Thymus (tissue), 11 donors: ENCODE measurements around the gene GATB. TPM values are rescaled to one million over a fixed set of nuclear protein-coding genes. Genes with fewer than 3 reads are reported as not detected.

Experiments used
- DNase-seq, 9 donors: peaks; one replicate each; pipeline ENCODE4 v3.0.0-alpha.2; 2013; ENCODE audit warnings: low spot score in 9 of 9, low read depth in 6 of 9, missing footprints in 1 of 9
- H3K27ac ChIP-seq, 2 donors: one replicate each; pipeline ENCODE4 v1.5.1; 2013; ENCODE audit warnings: control low read depth in 1 of 2, low read depth in 1 of 2, low read length in 1 of 2, mild to moderate bottlenecking in 1 of 2, moderate library complexity in 1 of 2
- H3K27me3 ChIP-seq, 2 donors: one replicate each; pipeline ENCODE4 v1.5.1; 2013; ENCODE audit warnings: low read length in 1 of 2; ENCODE audit not compliant: control insufficient read depth in 2 of 2, insufficient read depth in 1 of 2
- H3K36me3 ChIP-seq, 2 donors: one replicate each; pipeline ENCODE4 v1.5.1; 2013; ENCODE audit warnings: low read length in 1 of 2, mild to moderate bottlenecking in 1 of 2, moderate library complexity in 1 of 2; ENCODE audit not compliant: control insufficient read depth in 2 of 2, insufficient read depth in 2 of 2
- H3K4me1 ChIP-seq, 2 donors: one replicate each; pipeline ENCODE4 v1.5.1; 2013; ENCODE audit warnings: low read length in 2 of 2; ENCODE audit not compliant: control insufficient read depth in 2 of 2, insufficient read depth in 2 of 2
- H3K4me3 ChIP-seq, 2 donors: one replicate each; pipeline ENCODE4 v1.5.1; 2013; ENCODE audit warnings: low read length in 2 of 2, control low read depth in 1 of 2, mild to moderate bottlenecking in 1 of 2
- H3K9me3 ChIP-seq, 2 donors: one replicate each; pipeline ENCODE4 v1.5.1; 2013; ENCODE audit warnings: low read length in 1 of 2, mild to moderate bottlenecking in 1 of 2; ENCODE audit not compliant: control insufficient read depth in 2 of 2, insufficient read depth in 1 of 2
- WGBS: extraction: QIAGEN DNeasy Blood & Tissue Kit; methylation state at CpG from one replicate; pipeline ENCODE4 v1.1.7; 2013; 5-methylcytosine and 5-hydroxymethylcytosine counted together
- polyA plus RNA-seq: library from polyadenylated mRNA; stranded (reverse); fragments of 200-250 nt; gene quantifications from one replicate; pipeline ENCODE4 v1.2.3, GENCODE V29; 2013
- total RNA-seq: library from RNA; stranded (reverse); fragments of 120-200 nt; gene quantifications from one replicate; pipeline ENCODE4 v1.2.4, GENCODE V29; 2013
- donor health status: healthy.

Gene GATB
- total and polyA plus RNA-seq, 2 donors = 14.5 to 17.6 TPM

DNA sequence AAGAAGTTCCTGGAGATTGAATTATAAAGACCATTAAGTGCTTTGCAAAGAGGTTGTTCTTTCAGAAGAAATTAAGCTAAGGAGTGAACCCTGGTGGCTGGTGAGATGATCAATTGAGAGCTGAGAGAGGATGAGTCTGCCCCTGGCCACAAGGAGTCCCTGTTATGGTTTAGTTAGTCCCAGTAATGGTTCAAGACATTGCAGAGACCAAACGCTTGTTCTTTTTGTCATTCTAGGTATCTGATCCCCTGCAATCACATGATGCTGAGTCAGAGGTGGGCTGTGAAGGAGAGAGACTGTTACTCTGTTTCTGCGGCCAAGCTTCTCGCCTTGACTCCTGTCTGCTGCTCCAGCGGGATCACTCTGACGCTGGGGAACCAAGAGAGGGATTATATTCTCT lies 114.5 kb downstream of the GATB start:
- Histone ChIP-seq H3K4me1 (no peaks in the 10 kb centered on the region), H3K27ac (no peak overlapping the region), H3K9me3 (no peaks in the 10 kb centered on the region), H3K4me3 (no peak overlapping the region), H3K36me3 (no peaks in the 10 kb centered on the region), H3K27me3 (no peaks in the 10 kb centered on the region)
- whole genome bisulfite sequencing = 85% methylated on average over 5 of the region's 5 CpGs
- DNase-seq = no peak

DNA sequence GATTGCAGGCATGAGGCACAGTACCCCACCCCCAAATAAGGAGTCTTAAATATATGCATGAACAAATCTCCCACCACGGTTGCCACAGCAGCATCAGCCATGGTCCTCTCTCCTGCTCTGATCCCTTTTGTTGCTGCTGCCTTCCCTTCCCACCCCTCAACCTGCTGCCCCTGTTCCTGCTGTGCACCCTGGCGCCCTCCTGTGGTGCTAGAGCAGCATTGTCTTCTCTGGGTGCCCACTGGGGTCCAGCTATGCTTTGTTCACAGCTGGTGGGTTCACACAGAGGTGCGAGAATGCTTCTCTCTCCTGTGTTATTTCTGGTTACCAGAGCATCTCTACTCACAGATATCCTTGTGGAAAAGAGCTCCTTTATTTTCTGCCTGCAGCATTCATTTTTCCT lies 116.2 kb downstream of the GATB start:
- H3K9me3 ChIP-seq = no peaks in the 10 kb centered on the region
- H3K36me3 ChIP-seq = no peaks in the 10 kb centered on the region
- H3K27me3 ChIP-seq = no peaks in the 10 kb centered on the region
- DNase-seq = peak in 5 of 9 donors; percentile 14 to 50 (median 20)
- H3K4me1 ChIP-seq = no peaks in the 10 kb centered on the region
- no peak overlapping the region for H3K4me3 ChIP-seq
- H3K27ac ChIP-seq = no peak overlapping the region
- WGBS = 54% methylated on average over 3 of the region's 3 CpGs

DNA sequence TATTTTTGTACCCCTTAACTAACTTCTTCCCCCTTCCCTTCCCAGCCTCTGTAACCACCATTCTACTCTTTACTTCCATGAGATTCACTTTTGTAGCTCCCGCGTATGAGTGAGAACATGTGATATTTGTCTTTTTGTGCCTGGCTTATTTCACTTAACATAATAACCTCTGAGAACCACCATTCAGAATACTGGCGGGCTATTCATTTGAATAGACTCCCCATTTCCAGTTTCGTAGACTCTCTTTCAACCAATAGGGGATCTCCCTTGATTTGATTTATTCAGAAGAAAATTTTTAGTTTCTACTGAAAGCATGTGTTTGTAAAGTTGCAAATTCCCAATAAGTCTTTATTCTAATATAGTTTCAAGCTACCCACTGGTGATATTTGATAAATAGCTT lies 117.2 kb downstream of the GATB start:
- 97% methylated on average over 4 of the region's 4 CpGs for WGBS
- no peak overlapping the region for H3K4me3 ChIP-seq
- no peak for DNase-seq
- no peak overlapping the region for H3K27ac ChIP-seq
- no peaks in the 10 kb centered on the region for H3K9me3 ChIP-seq
- H3K36me3 ChIP-seq = no peaks in the 10 kb centered on the region
- no peaks in the 10 kb centered on the region for H3K4me1 ChIP-seq
- H3K27me3 ChIP-seq = no peaks in the 10 kb centered on the region

DNA sequence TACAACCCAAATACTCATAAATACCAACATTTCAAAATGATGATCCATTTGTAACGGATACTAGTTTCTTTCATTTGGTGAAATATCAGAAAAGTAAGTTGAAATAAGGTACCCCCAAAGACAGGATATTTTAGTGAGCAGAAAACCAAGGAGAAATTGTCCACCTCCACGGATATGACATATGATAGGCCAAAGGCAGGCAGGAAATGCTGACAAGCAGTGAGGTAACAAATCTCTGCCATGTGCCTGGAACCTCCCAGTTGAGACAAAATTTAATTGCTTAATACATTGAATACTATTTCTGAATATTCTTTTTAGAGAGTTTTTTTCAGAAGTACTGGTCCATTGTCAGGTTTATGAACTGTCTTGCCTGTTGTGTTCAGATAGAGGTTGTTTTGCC lies 118.8 kb downstream of the GATB start:
- Histone ChIP-seq H3K27ac (no peak overlapping the region), H3K27me3 (no peaks in the 10 kb centered on the region), H3K9me3 (no peaks in the 10 kb centered on the region), H3K4me1 (no peaks in the 10 kb centered on the region), H3K4me3 (no peak overlapping the region), H3K36me3 (no peaks in the 10 kb centered on the region)
- no peak for DNase-seq
- 94% methylated on average over 2 of the region's 2 CpGs for WGBS

DNA sequence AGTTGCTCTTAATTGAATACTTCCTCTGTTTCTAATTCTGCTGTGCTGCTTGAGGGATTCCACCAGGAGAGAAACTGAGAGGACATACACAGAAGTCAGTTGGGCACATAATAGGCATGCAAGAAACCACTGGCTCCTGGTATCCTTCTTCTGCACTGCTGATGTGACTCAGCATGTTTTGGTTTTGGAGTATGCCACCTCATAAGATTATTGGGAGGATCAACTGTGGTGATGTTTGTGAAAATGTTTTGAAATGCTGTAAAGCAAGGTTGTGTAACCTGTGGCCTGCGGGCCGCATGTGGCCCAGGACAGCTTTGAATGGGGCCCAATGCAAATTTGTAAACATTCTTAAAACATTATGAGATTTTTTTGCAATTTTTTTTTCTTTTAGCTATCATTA lies 119.6 kb downstream of the GATB start:
- H3K36me3 ChIP-seq = no peaks in the 10 kb centered on the region
- no peak for DNase-seq
- H3K4me1 ChIP-seq = no peaks in the 10 kb centered on the region
- no peak overlapping the region for H3K27ac ChIP-seq
- H3K9me3 ChIP-seq = no peaks in the 10 kb centered on the region
- no peaks in the 10 kb centered on the region for H3K27me3 ChIP-seq
- WGBS = 98% methylated on average over 2 of the region's 2 CpGs
- no peak overlapping the region for H3K4me3 ChIP-seq

DNA sequence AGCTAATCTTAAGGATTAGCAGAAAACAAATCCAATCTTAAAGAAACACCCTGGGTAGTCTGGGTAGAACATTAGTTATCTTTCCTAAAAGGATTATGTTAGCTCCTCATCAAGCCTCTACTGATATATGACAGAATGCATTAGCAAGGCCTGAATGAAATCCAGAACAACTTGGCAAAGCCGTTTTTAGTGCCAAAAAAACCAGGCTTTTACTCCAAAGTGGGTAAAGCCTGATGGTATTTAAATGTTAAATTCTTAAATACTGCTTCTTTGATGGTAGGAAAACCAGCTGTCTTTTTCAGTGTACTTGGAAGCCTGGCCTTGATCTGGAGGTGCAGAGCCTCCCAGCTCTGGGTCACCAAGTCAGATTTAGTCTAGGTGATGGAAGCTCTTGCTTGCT lies 120.4 kb downstream of the GATB start:
- Histone ChIP-seq H3K36me3 (no peaks in the 10 kb centered on the region), H3K9me3 (no peaks in the 10 kb centered on the region), H3K4me1 (no peaks in the 10 kb centered on the region), H3K4me3 (no peak overlapping the region), H3K27ac (no peak overlapping the region), H3K27me3 (no peaks in the 10 kb centered on the region)
- WGBS = 92% methylated on average over 1 of the region's 1 CpG
- DNase-seq = no peak

DNA sequence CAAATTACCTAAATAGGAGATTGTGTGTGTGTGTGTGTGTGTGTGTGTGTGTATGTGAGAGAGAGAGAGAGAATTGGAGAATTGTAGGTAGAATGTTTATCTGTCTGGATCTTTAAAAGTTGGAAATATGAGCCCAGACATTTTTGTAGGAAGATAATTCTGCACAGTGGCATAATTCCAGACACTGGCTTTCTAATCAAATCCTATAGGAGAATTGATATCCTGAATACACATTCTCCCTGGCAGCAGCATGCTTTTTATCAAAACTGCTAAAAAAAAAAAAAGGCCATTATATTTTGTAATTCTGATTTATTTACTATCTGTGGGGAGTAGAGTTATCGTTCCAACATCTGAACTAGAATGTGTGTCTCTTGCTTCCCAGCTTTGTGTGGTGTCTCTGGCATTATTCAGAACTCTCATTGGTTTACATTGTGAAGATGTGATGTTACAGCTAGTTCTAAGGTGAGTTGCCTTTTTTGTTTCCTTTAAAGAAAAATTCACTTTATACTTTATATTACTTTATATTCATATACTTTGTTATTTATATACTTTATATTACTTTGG lies 122.4 kb downstream of the GATB start:
- Histone ChIP-seq H3K4me3 (no peak overlapping the region), H3K9me3 (no peaks in the 10 kb centered on the region), H3K36me3 (no peaks in the 10 kb centered on the region), H3K27me3 (peaks cover 0 to 3% of the 10 kb centered on the region in 2 donors), H3K4me1 (no peaks in the 10 kb centered on the region), H3K27ac (no peak overlapping the region)
- 98% methylated on average over 1 of the region's 1 CpG for WGBS
- DNase-seq = no peak

DNA sequence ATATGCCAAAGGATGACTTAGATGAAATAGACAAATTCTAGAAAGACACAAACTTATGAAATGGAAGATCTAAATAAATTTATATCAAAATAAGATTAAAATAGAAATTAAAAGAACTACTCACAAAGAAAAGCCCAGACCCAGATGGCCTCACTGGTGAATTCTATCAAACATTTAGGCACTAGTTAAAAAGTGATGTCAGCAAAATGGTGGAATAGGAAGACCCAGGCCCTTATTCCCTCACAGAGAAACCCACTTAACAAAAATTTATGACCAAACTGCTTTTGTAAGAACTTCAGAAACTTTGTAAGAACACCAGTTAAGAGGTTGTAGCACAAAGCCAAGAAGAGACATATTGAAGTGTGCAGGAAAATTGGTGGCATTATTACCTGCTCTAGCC lies 129.5 kb downstream of the GATB start:
- Histone ChIP-seq H3K27me3 (peaks cover 3 to 5% of the 10 kb centered on the region in 2 donors), H3K27ac (no peak overlapping the region), H3K36me3 (no peaks in the 10 kb centered on the region), H3K4me3 (no peak overlapping the region), H3K4me1 (no peaks in the 10 kb centered on the region), H3K9me3 (no peaks in the 10 kb centered on the region)
- DNase-seq = no peak

DNA sequence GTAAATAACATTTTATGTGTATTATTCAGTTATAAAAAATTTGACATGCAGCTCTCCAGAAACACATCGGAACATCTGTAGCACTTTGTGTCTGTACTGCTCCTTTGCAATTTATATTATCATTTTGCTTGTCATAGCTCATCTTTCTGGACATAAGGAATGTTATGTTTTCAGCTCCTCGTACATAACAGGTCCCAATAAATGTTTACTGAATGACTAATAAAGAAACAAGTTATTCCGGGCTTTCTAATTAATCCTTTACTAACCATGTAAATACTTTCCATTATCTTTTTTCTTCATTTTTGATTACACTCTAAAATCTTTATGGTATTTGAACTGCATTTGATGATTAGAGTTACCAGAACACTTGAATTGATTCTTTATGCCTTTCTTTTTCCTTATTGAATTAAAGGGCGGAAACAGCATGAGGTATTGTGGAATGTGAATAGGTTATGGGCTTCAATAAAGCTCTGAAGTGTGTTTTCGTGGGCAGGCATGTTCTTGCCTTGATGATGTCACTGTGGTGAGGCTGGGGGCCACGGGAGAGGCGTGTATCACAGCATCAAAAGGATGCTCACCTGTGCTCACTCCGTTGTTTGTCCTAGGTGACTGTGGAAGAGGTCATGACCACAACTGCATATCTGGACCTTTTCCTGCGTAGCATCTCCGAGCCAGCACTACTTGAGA lies 131.6 kb downstream of the GATB start:
- Histone ChIP-seq H3K27ac (no peak overlapping the region), H3K27me3 (peaks cover 0 to 14% of the 10 kb centered on the region in 2 donors), H3K4me3 (no peak overlapping the region), H3K9me3 (no peaks in the 10 kb centered on the region), H3K36me3 (no peaks in the 10 kb centered on the region), H3K4me1 (no peaks in the 10 kb centered on the region)
- 88% methylated on average over 10 of the region's 10 CpGs for WGBS
- no peak for DNase-seq
